HCT116 (cell line): Measurements from ENCODE around the gene EVC2.

Source experiments
- ATF3 ChIP-seq: IDR thresholded peaks from 2 replicates; pipeline ENCODE4 v1.6.1; 2012
- CEBPB ChIP-seq: IDR thresholded peaks from 2 replicates; pipeline ENCODE4 v1.6.1; 2012; ENCODE audit warnings: low read depth
- EZH2 ChIP-seq: fragments of 200-600 bp; sonication (generic); IDR thresholded peaks from 2 replicates; pipeline ENCODE4 v1.6.1; 2017; ENCODE audit warnings: antibody characterized with exemption, mixed run types
- FOSL1 ChIP-seq: IDR thresholded peaks from 2 replicates; pipeline ENCODE4 v1.6.1; 2012; ENCODE audit warnings: low read depth
- POLR2A ChIP-seq: IDR thresholded peaks from 2 replicates; pipeline ENCODE4 v1.7.0; 2011; ENCODE audit warnings: borderline replicate concordance; ENCODE audit not compliant: insufficient read depth, insufficient read length; ENCODE audit errors: extremely low read depth
- POLR2AphosphoS5 ChIP-seq: IDR thresholded peaks from 2 replicates; pipeline ENCODE4 v1.6.1; 2011; ENCODE audit warnings: mild to moderate bottlenecking, low read depth, low read length, moderate library complexity
- RAD21 ChIP-seq: IDR thresholded peaks from 2 replicates; pipeline ENCODE4 v1.6.1; 2012; ENCODE audit warnings: low read depth, mild to moderate bottlenecking
- REST ChIP-seq: IDR thresholded peaks from 2 replicates; pipeline ENCODE4 v1.6.1; 2012; ENCODE audit warnings: low read depth
- SP1 ChIP-seq: IDR thresholded peaks from 2 replicates; pipeline ENCODE4 v1.6.1; 2012; ENCODE audit warnings: low read depth
- YY1 ChIP-seq: IDR thresholded peaks from 2 replicates; pipeline ENCODE4 v1.6.1; 2011; ENCODE audit warnings: low read length, low read depth, moderate library complexity, mild to moderate bottlenecking; ENCODE audit not compliant: insufficient replicate concordance; ENCODE audit errors: extremely low read depth
- ZBTB33 ChIP-seq: IDR thresholded peaks from 2 replicates; pipeline ENCODE4 v1.6.1; 2011; ENCODE audit warnings: mild to moderate bottlenecking, low read length, moderate library complexity; ENCODE audit not compliant: insufficient replicate concordance; ENCODE audit errors: extremely low read depth
- ZFX ChIP-seq: fragments of 450-650 bp; IDR thresholded peaks from 2 replicates; pipeline ENCODE4 v1.6.1; 2017
- TF ChIP-seq, protein P1 (sequence below), 3 experiments: fragments of 200-600 bp in 1 of 3; sonication (generic) in 1 of 3; IDR thresholded peaks in 2 of 3; conservative IDR thresholded peaks in 1 of 3; 2 replicates each; pipeline ENCODE4 v1.5.1; 2012 to 2017; ENCODE audit warnings: low read depth in 2 of 3, low read length in 2 of 3, antibody characterized with exemption in 1 of 3, borderline replicate concordance in 1 of 3, control low read depth in 1 of 3, mild to moderate bottlenecking in 1 of 3, mixed read lengths in 1 of 3, mixed run types in 1 of 3, moderate library complexity in 1 of 3; ENCODE audit not compliant: insufficient read depth in 1 of 3

DNA sequence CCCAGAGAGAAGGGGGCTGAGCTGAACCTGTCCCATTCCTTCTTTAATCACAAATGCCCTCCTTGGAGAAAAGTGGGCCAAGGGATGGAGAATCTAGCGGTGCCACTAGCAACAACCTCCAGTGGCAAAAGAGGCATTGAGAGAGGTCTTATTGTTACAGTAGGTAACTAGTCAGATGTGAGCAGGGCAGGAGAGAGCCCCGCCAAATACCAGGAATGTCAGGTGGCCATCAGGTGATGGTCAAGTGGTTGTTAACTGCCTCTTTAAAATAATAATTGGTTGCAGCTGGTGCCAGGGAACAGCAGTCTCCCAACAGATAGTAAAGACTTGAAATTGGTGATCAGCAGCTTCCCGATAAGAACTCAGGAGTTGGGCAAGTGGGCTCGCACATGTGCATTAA lies 116.1 kb downstream of the EVC2 start:
- TF ChIP-seq, protein P1, sequence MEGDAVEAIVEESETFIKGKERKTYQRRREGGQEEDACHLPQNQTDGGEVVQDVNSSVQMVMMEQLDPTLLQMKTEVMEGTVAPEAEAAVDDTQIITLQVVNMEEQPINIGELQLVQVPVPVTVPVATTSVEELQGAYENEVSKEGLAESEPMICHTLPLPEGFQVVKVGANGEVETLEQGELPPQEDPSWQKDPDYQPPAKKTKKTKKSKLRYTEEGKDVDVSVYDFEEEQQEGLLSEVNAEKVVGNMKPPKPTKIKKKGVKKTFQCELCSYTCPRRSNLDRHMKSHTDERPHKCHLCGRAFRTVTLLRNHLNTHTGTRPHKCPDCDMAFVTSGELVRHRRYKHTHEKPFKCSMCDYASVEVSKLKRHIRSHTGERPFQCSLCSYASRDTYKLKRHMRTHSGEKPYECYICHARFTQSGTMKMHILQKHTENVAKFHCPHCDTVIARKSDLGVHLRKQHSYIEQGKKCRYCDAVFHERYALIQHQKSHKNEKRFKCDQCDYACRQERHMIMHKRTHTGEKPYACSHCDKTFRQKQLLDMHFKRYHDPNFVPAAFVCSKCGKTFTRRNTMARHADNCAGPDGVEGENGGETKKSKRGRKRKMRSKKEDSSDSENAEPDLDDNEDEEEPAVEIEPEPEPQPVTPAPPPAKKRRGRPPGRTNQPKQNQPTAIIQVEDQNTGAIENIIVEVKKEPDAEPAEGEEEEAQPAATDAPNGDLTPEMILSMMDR (IDR thresholded peaks at IDR 0.05 in 2 of 3, conservative IDR thresholded peaks at IDR 0.05 in 1 of 3; ENCODE audit: borderline replicate concordance in 1 of 3, insufficient read depth in 1 of 3, low read depth in 2 of 3, low read length in 2 of 3) = no peak
- no peak for TF ChIP-seq POLR2AphosphoS5
- TF ChIP-seq REST = no peak
- TF ChIP-seq POLR2A = no peak
- no peak for TF ChIP-seq ZFX
- TF ChIP-seq RAD21 = no peak
- TF ChIP-seq EZH2 = no peak
- no peak for TF ChIP-seq FOSL1
- TF ChIP-seq ATF3 = no peak
- no peak for TF ChIP-seq YY1
- TF ChIP-seq CEBPB = no peak
- TF ChIP-seq ZBTB33 = no peak
- no peak for TF ChIP-seq SP1
